GM18951 (cell line): ENCODE data around the gene JADE2.
"Not testable (repeated sequence)": the region's sequence is repeated elsewhere in the genome, so short reads cannot be mapped to it uniquely, and the experiment has no call there.

Experiments
- POLR2A ChIP-seq: IDR thresholded peaks from 4 replicates; pipeline ENCODE4 v1.6.1; 2011; ENCODE audit warnings: mild to moderate bottlenecking; ENCODE audit not compliant: insufficient read length, insufficient read depth; ENCODE audit errors: extremely low read depth
- in situ Hi-C: fragments of 300-500 bp; cut with MboI; formaldehyde crosslinking; loops from one replicate; pipeline ENCODE4 v1.12.0; 2022; ENCODE audit warnings: low sequenced_read_pairs, mixed read lengths, inconsistent platforms; ENCODE audit not compliant: unreplicated experiment

Gene JADE2

GRCh38 chr5:134545070-134545868 is 19.8 kb downstream of the JADE2 start:
- in situ Hi-C loops, result no loop called here
- TF ChIP-seq POLR2A, result no peak

GRCh38 chr5:134547066-134547465 is 21.6 kb downstream of the JADE2 start:
- in situ Hi-C loops, result no loop called here
- no peak for TF ChIP-seq POLR2A

DNA sequence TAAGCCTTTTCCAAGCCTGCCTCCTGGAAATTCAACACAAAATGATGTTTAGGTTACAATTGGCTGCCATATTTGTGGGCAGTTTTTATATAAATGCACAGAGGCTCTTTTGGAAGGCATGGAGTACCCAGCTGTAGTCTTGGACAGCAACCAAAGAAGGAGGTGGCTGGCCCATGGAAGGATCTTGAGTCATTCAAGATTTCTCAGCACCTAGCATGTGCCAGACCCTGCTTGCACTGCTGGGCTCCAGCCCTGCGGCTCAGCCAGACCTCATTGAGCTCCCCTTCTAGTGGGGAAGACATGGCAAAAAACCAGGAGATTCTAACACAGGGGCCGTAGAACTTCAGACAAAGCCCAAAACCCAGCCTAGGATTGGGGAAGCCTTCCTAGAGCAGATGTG is 22.1 kb downstream of the JADE2 start:
- in situ Hi-C loops, result no loop called here

DNA sequence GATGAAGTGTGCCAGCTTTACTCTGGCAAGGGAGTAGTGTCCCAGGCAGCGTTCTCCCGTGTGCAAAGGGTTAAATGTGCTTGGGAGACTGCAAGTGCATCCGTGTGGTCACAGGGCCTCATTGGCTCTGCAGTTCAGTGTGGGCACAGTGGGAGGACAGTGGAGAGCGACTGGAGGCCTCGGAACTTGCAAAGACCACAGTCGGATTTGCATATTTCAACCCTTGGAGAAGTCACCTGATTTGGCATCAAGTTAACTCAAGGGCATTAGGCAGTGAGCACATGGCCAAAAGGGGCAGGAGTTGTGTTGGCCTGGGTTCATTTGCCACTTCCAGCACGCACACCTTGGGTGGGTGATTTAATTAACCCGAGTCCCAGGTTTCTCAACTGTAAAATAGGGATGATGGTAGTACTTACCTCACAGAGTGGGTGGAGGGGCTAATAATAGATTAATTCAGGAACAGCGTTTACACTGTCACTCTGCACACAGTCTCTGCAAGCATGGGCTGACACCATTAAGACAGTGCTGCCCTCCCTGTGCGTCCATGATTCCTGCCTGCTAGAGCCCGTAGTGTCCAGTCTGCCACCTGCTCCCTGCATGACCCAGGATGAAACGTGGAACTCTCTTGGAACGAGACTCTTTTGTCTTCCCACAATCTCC is 22.7 kb downstream of the JADE2 start:
- no peak for TF ChIP-seq POLR2A
- in situ Hi-C loops, result no loop called here

More for the DNA sequence above, 22.1 kb downstream of the JADE2 start:
- TF ChIP-seq POLR2A, result no peak

- TF ChIP-seq POLR2A, result no peak
Measured at GRCh38 chr5:134549714-134550113, 24.2 kb downstream of the JADE2 start.

GRCh38 chr5:134550271-134551214 is 25.1 kb downstream of the JADE2 start:
- no peak for TF ChIP-seq POLR2A
- in situ Hi-C loops, result no loop called here

More at GRCh38 chr5:134549714-134550113, 24.2 kb downstream of the JADE2 start:
- in situ Hi-C loops, result no loop called here

GRCh38 chr5:134551901-134552300 is 26.4 kb downstream of the JADE2 start:
- in situ Hi-C loops, result no loop called here
- TF ChIP-seq POLR2A, result no peak

DNA sequence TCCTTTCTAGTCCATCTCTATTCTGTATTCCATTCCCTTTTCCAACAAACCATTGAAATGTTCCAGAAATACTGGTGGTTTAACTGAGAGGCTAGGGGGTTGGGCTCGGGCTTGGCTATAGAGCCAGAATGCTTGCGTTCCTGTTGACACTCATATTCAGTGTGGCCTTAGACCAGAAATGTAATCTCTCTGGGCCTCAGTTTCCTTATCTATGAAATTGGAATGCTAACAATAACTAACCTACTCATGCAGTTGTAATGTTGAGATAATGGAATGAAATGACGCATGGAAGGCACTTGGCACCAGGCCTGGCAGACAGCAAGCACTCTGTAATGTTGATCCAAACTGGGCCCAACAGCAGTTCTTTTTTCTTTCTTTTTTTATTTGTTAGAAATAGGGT is 26.8 kb downstream of the JADE2 start:
- in situ Hi-C loops, result no loop called here
- TF ChIP-seq POLR2A, result no peak

DNA sequence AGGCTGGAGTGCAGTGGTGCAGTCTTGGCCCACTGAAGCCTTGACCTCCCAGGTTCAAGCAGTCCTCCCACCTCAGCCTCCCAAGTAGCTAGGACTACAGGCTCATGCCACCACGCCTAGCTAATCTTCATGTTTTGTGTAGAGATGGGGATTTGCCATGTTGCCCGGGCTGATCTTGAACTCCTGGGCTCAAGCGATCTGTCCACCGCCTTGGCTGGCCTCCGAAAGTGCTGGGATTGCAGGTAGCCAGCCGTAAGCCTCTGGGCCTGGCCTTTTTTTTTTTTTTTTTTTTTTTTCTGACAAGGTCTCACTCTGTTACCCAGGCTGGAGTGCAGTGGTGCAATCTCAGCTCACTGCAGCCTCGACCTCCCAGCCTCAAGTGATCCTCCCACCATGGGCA is 27.2 kb downstream of the JADE2 start:
- in situ Hi-C loops, result not testable (repeated sequence)

DNA sequence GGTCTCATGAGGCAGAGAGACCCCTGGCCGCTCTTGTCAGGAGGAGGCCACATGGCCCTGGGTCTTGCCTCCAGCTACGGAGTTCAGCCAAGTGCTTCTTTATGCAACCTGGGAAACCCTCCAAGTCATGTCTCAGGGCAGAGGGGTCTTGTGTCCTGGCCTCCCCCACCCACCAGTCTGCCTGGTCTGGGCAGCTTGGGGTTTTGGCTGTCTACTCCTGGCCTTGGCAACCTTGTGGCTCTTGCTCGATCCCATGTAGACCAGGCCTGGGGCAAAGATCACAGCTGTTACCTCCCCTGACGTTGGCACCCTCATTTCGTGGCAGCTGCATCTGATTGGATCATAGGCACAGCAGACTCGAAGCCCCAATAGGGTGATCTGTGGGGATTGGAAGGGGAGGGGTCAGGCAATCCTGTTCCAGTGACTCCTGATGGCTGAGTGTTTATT is 28.4 kb downstream of the JADE2 start:
- TF ChIP-seq POLR2A, result no peak
- in situ Hi-C loops, result no loop called here

GRCh38 chr5:134554319-134555222 is 29.1 kb downstream of the JADE2 start:
- in situ Hi-C loops, result no loop called here
- TF ChIP-seq POLR2A, result peak; percentile 22

- TF ChIP-seq POLR2A, result no peak
- in situ Hi-C loops, result no loop called here
Measured at GRCh38 chr5:134555223-134555889, 29.9 kb downstream of the JADE2 start.
